Astrocyte (in vitro differentiated cells and primary cell): Measurements from ENCODE around the gene SIK1.
"Not testable (repeated sequence)": the region's sequence is repeated elsewhere in the genome, so short reads cannot be mapped to it uniquely, and the experiment has no call there.

Experiments used
- CTCF ChIP-seq: IDR thresholded peaks from 2 replicates; pipeline ENCODE4 v1.5.1; 2011; ENCODE audit warnings: low read depth, mild to moderate bottlenecking, inconsistent platforms, low read length, moderate library complexity; ENCODE audit not compliant: insufficient read depth
- EZH2 ChIP-seq: IDR thresholded peaks from 2 replicates; pipeline ENCODE4 v1.6.1; 2012; ENCODE audit warnings: mild to moderate bottlenecking, low read length, inconsistent platforms; ENCODE audit not compliant: insufficient read depth

DNA sequence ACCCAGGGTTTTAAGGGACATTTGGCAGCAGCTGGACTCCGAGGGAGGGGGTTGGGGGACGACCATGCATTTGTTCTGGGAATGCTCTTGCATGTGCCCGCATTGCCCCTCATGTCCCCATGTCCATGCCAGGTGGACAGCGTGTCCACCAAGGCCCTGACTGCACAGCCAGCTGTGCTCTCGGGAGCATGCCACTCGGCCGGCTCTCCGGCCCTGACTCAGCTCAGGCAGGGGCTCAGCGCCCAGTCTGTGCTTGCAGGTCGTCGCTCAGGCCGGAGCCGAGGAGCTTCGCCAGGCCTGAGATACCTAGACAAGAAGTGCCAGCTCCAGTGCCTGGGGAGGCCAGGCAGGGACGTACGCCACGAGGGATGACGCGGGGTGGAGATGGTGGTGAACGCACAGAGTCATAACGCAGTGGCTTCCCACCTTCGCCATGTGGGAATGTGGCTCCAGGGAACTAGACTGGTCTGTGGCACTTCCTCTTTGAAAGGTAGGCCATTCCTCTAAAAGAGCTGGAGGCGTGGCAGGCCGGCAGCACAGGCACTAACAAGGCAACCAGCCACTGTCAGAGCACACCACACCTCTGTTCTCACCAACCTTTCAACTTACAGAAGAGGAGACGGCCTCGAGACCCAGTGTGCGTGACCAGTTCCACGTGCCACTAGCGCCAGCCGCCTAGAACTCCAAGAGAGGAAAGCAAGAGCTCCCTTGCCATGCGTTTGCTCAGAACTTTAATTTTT, 43.0 kb upstream of the SIK1 start:
- TF ChIP-seq CTCF, EZH2: not testable (repeated sequence)
